Hippocampal formation (tissue), 2 donors: Measurements from ENCODE around the gene GPR87.
A peak's percentile ranks its signal among the peaks of the same experiment; 100 is the strongest.

ENCODE experiments used
- DNase-seq, 2 donors: peaks; one replicate each; lab custom pipeline; 2025; lab: John Stamatoyannopoulos, UW

The GPR87 gene, protein sequence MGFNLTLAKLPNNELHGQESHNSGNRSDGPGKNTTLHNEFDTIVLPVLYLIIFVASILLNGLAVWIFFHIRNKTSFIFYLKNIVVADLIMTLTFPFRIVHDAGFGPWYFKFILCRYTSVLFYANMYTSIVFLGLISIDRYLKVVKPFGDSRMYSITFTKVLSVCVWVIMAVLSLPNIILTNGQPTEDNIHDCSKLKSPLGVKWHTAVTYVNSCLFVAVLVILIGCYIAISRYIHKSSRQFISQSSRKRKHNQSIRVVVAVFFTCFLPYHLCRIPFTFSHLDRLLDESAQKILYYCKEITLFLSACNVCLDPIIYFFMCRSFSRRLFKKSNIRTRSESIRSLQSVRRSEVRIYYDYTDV

GRCh38 chr3:151316267-151316991, at the start of gene GPR87:
Gene GPR87 (minus strand): TSS chr3:151316820. CDS start chr3:151300100, 16,720 bp downstream.
- DNase-seq = no peak

GRCh38 chr3:151362751-151363174, 46.1 kb upstream of the GPR87 start:
- DNase-seq = no peak

GRCh38 chr3:151357463-151357850, 40.8 kb upstream of the GPR87 start:
- no peak for DNase-seq

- peak in 1 of 2 donors; percentile 12 for DNase-seq
Observed at GRCh38 chr3:151356794-151357462, 40.3 kb upstream of the GPR87 start.

DNA sequence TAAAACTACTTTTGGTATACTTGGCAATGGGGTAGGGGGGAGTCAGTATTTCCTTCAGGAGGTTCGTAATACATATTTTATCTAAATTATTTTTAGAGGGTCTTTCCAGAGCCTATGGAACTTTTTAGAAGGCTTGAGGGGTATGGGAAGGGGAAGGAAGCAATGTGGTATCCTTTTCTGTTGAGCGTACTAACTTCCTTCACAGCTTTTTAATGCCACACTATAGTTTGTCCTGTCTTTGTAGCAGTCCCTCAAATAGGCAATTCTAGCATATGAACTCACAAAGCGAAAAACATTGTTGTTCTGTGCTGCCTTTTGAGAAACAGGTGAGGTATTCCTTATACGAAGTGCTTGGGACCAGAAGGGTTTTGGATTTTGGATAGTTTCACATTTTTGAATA, 35.0 kb upstream of the GPR87 start:
- DNase-seq = peak in 1 of 2 donors; percentile 36

- DNase-seq = peak in 1 of 2 donors; percentile 36
Observed at GRCh38 chr3:151351219-151351618, 34.6 kb upstream of the GPR87 start.

DNA sequence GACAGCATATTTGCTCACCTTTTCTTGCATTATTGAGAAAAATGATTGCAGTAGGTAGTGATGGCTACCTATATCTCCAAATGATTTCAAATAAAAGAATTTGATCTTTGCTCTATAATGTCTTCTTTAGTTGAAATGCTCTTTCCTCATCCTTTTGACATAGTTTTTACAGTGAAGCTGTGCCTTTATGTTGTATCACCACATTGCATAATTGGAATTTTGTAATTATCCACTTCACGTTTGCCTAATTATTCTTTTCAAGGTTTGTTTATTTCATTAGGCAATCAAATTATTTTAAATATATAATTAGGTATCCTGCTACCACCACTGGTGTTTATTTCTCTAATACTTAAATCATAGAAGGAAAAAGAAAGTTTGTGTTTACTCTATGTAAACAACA, 34.0 kb upstream of the GPR87 start:
- no peak for DNase-seq

- DNase-seq = peak in 1 of 2 donors; percentile 21
Observed at GRCh38 chr3:151347432-151347831, 30.8 kb upstream of the GPR87 start.

- DNase-seq = peak in 1 of 2 donors; percentile 9
Observed at GRCh38 chr3:151346292-151346691, 29.7 kb upstream of the GPR87 start.

DNA sequence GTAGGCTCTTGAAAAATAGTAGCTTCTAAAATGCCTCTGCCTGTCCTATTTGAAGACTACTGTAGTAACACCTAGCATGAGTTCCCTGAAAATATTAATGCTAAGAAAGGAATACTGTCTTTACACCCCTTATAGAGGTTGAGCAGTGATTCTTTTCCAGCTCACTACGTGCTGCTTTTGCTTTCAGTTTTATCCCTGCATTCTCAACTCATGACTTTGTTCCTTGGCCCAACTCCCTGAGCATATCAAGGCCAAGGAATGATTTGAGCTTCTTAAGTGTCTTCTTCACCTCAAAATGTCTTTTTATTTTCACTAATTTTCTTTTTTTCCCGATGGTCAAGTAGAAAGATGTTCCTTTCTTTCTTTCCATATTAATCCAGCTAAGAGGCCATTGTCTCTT, 29.2 kb upstream of the GPR87 start:
- DNase-seq = no peak

- DNase-seq = no peak
Observed at GRCh38 chr3:151331696-151332095, 15.1 kb upstream of the GPR87 start.

- DNase-seq = no peak
Observed at GRCh38 chr3:151330899-151331298, 14.3 kb upstream of the GPR87 start.

- DNase-seq = no peak
Observed at GRCh38 chr3:151330379-151330778, 13.8 kb upstream of the GPR87 start.

GRCh38 chr3:151329363-151329762, 12.7 kb upstream of the GPR87 start, which contains the start of gene P2RY13:
Gene P2RY13 (minus strand): TSS chr3:151329549. CDS start chr3:151329528, 21 bp downstream.
- no peak for DNase-seq

DNA sequence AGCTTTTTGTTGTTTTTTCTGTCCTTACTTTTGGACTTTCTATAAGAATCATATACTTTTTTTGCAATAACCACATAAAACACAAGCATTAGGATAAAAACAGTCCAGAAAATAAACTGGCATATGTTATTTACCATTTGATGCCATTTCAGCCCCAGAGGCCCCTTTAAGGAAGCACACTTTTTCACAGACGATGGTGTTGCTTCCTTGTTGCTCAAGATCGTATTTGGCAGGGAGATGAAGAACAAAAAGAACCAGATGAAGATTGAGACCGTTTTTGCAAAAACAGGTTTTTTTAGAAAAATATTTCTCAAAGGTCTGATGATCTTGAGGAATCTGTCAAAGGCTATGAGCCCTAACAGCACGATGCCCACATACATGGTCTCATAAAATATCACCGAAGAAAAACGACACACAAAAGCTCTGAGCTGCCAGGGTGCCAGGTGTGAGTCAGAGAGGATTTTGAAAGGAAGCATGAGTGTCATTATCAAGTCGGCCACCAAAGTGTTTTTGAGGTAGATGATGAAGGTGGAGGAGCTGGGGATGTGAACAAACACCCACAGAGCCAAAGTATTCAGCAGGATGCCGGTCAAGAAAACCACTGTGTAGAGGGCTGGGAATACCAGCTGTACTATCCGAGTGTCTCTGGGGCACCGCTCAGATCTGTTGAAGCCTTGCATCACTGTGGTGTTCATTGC, 11.8 kb upstream of the GPR87 start:
- DNase-seq = no peak

DNA sequence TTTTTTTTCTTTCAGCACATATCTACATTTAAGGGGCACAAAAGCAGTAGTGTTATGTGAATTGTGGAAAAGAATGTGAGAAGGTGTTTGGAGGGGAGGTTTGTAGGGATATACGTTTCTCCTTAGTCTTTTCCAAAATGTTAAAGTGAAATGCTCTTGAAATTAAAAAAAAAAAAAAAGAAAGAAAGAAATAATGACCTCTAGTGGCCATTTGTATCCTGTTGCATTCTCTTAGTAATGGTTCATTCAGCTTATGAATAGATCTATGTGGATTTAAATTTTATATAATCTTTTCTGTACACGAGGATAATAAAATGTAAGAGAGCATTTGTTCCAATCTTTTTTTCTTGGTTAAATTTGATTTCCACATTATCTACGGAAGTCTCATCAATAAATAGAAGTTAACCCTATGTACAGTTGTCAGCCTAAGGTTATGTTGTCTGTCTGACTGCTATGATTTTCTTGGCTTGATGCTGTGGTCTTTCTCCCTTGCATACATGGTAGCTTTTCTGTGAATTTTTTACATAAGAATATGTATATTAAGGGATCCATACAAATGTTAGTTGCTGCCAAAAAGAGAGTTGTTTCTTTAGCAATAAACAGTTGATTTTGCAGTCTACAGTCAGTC, 11.1 kb upstream of the GPR87 start:
- DNase-seq = peak in 1 of 2 donors; percentile 35

GRCh38 chr3:151322511-151322910, 5.9 kb upstream of the GPR87 start:
- no peak for DNase-seq

DNA sequence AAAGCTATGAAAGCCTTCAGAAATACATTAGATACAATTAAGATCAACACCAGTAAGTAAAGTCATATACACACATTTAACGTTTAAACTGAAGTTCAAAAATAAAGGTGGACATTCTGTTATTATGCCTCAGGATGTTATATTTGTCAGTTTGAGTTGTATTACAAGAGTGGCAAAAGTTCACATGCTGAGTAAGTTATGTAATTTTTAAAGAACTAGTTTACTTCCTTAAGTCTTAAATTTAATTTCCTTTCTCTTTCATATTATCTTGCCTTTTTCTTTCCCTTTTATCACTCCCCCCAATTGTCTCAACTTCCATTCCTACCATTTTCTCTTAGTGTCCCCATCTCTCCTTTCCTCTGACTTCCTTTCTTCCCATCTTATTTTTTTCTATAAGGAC, 4.9 kb upstream of the GPR87 start:
- DNase-seq = no peak

- DNase-seq = no peak
Observed at GRCh38 chr3:151320131-151320530, 3.5 kb upstream of the GPR87 start.

- DNase-seq = no peak
Observed at GRCh38 chr3:151319628-151320027, 3.0 kb upstream of the GPR87 start.

- DNase-seq = no peak
Observed at GRCh38 chr3:151318991-151319390, 2.4 kb upstream of the GPR87 start.
